Calu3 (cell line): ENCODE measurements around the gene SMIM10L2A. TPM values are rescaled to one million over a fixed set of nuclear protein-coding genes. Genes with fewer than 3 reads are reported as not detected.
A peak's percentile ranks its signal among the peaks of the same experiment; 100 is the strongest.

Source experiments
- BruUV-seq: library from RNA; stranded (reverse); fragments of 400-500 nt; replicated peaks from 2 replicates; lab custom pipeline; 2021; lab: Mats Ljungman, UMichigan
- CTCF ChIA-PET: fragments of 300-600 bp; sonication (Branson Sonifier 250); formaldehyde crosslinking; loops from one replicate; lab custom pipeline; 2022; ENCODE audit warnings: antibody characterized with exemption; lab: Charles Lee
- DNase-seq: peaks from one replicate; pipeline ENCODE4 v3.0.0; 2022
- H3K27ac Mint-ChIP-seq: one replicate; pipeline ENCODE4 v1.8.0; 2022; ENCODE audit warnings: mixed read lengths; ENCODE audit not compliant: unreplicated experiment
- H3K27me3 Mint-ChIP-seq: one replicate; pipeline ENCODE4 v1.8.0; 2022; ENCODE audit warnings: mixed read lengths; ENCODE audit not compliant: unreplicated experiment
- H3K36me3 Mint-ChIP-seq: one replicate; pipeline ENCODE4 v1.8.0; 2022; ENCODE audit warnings: mild to moderate bottlenecking, moderate library complexity, mixed read lengths; ENCODE audit not compliant: insufficient read depth, unreplicated experiment
- H3K4me1 Mint-ChIP-seq: one replicate; pipeline ENCODE4 v1.8.0; 2022; ENCODE audit warnings: mild to moderate bottlenecking, low read depth, mixed read lengths; ENCODE audit not compliant: unreplicated experiment
- H3K4me3 Mint-ChIP-seq: one replicate; pipeline ENCODE4 v1.8.0; 2022; ENCODE audit warnings: mild to moderate bottlenecking, low read depth, moderate library complexity, mixed read lengths; ENCODE audit not compliant: unreplicated experiment
- H3K9me3 Mint-ChIP-seq: one replicate; pipeline ENCODE4 v1.8.0; 2022; ENCODE audit warnings: low read depth, mixed read lengths; ENCODE audit not compliant: unreplicated experiment
- intact Hi-C: fragments of 100-400 bp; cut with micrococcal nuclease; formaldehyde crosslinking; loops from one replicate; pipeline ENCODE4 v1.10.0; 2022; ENCODE audit not compliant: unreplicated experiment
- total RNA-seq: library from RNA; stranded (reverse); gene quantifications from 2 replicates; pipeline ENCODE4 v1.2.3, GENCODE V29; 2022
- TF ChIP-seq, protein P1 (sequence below): fragments of 200-600 bp; IDR thresholded peaks from one replicate; pipeline ENCODE4 v1.8.0; 2022; ENCODE audit warnings: antibody characterized with exemption; ENCODE audit not compliant: unreplicated experiment

Gene SMIM10L2A
- total RNA-seq, 1 experiment from 2014 or later: 1.2 TPM

DNA sequence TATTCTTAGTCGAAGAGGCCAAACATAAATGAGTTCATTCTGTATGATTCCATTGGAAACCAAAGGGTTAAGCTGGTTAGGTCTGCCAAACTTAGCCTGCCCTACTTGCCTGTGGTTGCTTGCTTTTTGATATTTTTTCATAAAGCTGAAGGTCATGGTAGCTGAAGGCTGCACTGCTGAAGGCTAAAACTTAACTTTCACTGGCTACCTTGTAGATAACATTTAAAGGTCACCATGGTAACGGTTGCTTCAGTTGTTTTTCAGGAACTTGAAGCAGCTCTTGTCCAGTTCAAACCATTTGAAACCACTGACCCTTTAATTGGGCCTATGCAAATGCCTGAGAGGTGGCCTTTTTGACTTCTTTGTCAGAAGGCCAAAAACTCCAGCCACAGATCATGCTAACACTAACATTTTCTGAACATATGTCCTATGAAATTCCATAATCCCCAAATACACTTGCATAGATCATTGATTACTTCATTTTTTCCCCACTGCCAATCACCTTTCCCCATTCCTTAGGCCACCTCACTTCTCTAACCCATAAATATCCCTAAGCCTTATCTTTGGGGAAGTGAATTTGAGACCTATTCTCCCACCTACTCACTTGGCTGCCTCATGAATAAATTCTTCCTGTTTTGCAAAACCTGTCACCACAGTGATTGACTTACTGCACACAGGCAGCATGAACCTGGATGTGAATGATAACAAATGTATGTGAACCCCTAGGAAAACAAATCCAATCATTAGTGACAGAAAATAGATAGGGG lies 10.7 kb upstream of the SMIM10L2A start:
- no peaks in the 10 kb centered on the region for H3K9me3 Mint-ChIP-seq
- CTCF ChIA-PET: no interaction called here
- H3K27ac Mint-ChIP-seq: no peak overlapping the region
- peaks cover 8% of the 10 kb centered on the region for H3K4me1 Mint-ChIP-seq
- BruUV-seq: no TSS peak
- H3K27me3 Mint-ChIP-seq: no peaks in the 10 kb centered on the region
- H3K36me3 Mint-ChIP-seq: no peaks in the 10 kb centered on the region
- no peak overlapping the region for H3K4me3 Mint-ChIP-seq
- TF ChIP-seq, protein P1, sequence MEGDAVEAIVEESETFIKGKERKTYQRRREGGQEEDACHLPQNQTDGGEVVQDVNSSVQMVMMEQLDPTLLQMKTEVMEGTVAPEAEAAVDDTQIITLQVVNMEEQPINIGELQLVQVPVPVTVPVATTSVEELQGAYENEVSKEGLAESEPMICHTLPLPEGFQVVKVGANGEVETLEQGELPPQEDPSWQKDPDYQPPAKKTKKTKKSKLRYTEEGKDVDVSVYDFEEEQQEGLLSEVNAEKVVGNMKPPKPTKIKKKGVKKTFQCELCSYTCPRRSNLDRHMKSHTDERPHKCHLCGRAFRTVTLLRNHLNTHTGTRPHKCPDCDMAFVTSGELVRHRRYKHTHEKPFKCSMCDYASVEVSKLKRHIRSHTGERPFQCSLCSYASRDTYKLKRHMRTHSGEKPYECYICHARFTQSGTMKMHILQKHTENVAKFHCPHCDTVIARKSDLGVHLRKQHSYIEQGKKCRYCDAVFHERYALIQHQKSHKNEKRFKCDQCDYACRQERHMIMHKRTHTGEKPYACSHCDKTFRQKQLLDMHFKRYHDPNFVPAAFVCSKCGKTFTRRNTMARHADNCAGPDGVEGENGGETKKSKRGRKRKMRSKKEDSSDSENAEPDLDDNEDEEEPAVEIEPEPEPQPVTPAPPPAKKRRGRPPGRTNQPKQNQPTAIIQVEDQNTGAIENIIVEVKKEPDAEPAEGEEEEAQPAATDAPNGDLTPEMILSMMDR: no peak
- DNase-seq: no peak
- intact Hi-C loops: no loop called here

DNA sequence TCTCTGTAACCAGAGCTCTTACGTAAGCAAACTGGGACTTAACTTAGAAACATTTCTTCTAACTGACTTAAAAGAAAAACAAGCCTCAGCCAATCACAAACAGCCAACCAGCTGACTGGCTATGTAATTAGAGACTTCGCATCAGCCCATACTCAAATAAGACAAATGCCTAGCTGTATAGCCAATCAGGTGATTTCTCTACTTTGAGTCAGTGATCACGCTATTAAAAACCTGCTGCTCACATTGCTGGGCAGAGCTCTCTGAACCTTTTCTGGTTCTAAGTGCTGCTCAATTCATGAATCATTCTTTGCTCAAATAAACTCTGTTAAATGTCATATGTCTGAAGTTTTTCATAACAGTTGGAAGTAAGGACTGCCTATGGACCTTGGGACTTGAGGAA lies 9.9 kb upstream of the SMIM10L2A start:
- CTCF ChIA-PET: no interaction called here
- H3K9me3 Mint-ChIP-seq: no peaks in the 10 kb centered on the region

DNA sequence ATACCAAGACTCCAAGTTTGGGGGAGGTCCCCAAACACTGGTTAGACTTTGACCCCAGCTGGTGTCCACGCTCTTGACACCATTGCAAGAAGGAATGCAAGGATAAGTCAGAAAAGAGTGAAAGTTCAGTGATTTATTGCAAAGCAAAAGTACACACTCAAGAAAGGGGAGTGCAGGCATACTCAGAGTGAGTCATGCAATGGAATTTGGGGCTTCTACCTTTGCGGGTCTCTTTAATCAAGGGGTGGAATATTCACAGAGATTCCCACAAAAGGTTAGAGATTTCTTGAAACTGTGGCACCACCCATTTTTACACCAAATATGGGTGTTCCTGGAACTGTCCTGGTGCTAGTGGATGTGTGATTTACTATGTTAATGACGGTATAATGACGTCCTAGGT lies 5.2 kb upstream of the SMIM10L2A start:
- peaks cover 1% of the 10 kb centered on the region for H3K4me1 Mint-ChIP-seq
- peaks cover 5% of the 10 kb centered on the region for H3K36me3 Mint-ChIP-seq
- H3K27ac Mint-ChIP-seq: no peak overlapping the region
- DNase-seq: peak; percentile 16
- H3K27me3 Mint-ChIP-seq: no peaks in the 10 kb centered on the region
- intact Hi-C loops: no loop called here
- TF ChIP-seq, protein P1: no peak
- CTCF ChIA-PET: no interaction called here
- no peaks in the 10 kb centered on the region for H3K9me3 Mint-ChIP-seq
- no peak overlapping the region for H3K4me3 Mint-ChIP-seq
- BruUV-seq: no TSS peak

More for the DNA sequence above, 9.9 kb upstream of the SMIM10L2A start:
- DNase-seq: no peak
- Mint-ChIP-seq H3K36me3 (no peaks in the 10 kb centered on the region), H3K4me1 (peaks cover 8% of the 10 kb centered on the region), H3K27ac (no peak overlapping the region), H3K27me3 (no peaks in the 10 kb centered on the region), H3K4me3 (no peak overlapping the region)
- TF ChIP-seq, protein P1: no peak
- no TSS peak for BruUV-seq
- intact Hi-C loops: no loop called here

DNA sequence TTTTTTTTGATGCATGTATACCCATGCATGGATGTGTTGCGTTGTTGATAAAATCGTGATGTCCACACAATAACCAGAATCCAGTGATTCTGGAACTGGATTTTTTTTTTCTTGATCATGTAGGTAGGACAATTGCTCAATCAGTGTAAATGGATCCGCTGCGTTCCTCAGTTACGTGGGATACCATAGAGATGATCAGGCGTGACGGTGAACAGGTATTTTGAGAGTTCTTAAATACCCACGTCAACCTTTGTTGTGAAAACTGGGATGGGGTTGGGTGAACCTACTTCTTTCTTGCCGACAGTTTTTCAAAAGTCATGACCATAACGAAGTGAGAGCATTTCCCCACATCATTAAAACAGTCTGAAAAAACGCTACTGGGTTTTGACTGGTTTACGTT lies 913 bp upstream of the SMIM10L2A start:
- H3K27me3 Mint-ChIP-seq: peaks cover 30% of the 10 kb centered on the region
- H3K27ac Mint-ChIP-seq: no peak overlapping the region
- H3K4me1 Mint-ChIP-seq: no peaks in the 10 kb centered on the region
- intact Hi-C loops: no loop called here
- CTCF ChIA-PET: no interaction called here
- DNase-seq: no peak
- peaks cover 6% of the 10 kb centered on the region for H3K36me3 Mint-ChIP-seq
- H3K4me3 Mint-ChIP-seq: peak overlapping the region; percentile 46
- H3K9me3 Mint-ChIP-seq: no peaks in the 10 kb centered on the region
- no TSS peak for BruUV-seq
- TF ChIP-seq, protein P1: no peak
